ENCODE measurements around the gene EHBP1.
A peak's percentile ranks its signal among the peaks of the same experiment; 100 is the strongest.

The EHBP1 gene

DNA sequence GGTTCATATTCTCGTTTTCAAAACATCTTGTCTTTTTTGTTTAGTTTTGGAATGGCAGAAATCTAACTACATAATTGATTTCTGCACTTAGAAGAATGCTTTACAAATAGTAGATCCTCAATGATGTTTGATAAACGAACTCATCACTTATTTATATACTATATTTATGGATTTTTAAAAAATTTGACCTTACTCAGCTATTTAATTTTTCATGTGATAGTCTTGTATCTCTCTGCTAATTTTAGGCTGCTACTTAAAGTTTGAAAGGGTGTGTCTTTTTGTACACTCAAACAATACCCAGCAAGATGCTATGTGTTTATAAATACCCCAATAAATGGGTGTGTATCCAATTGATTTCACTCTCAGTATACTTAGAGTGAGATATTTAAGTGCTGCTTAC, 86.9 kb downstream of the EHBP1 start:
- Mint-ChIP-seq H3K36me3 (no peaks in the 10 kb centered on the region), H3K27me3 (no peaks in the 10 kb centered on the region), H3K27ac (no peak overlapping the region), H3K4me3 (no peak overlapping the region), H3K9me3 (no peaks in the 10 kb centered on the region), H3K4me1 (peaks cover 0 to 2% of the 10 kb centered on the region in 2 donors)
- DNase-seq, result no peak
- ATAC-seq (replicated peaks), result no peak

DNA sequence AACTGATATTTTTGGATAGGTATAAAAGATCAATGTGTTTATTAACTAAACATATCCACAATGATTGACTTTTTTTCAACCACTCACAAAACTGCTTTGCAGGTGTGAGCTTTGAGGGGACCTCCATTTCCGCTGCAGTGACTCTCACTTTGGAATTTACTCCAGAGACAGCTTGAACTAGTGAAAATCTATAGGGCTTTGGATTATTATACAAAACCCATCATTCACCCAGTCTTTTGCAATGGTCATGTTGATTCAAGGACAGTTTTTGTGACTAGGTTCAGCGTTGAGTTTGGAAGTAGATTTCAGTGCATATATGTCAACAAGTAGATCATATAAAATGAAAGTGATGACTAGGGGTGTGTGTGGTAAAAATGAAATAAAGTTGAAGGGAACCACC, 87.7 kb downstream of the EHBP1 start:
- H3K9me3 Mint-ChIP-seq, result peaks cover 0 to 2% of the 10 kb centered on the region in 2 donors
- H3K36me3 Mint-ChIP-seq, result no peaks in the 10 kb centered on the region
- no peak for DNase-seq
- H3K27ac Mint-ChIP-seq, result no peak overlapping the region
- peaks cover 0 to 2% of the 10 kb centered on the region in 2 donors for H3K4me1 Mint-ChIP-seq
- H3K27me3 Mint-ChIP-seq, result no peaks in the 10 kb centered on the region
- no peak overlapping the region for H3K4me3 Mint-ChIP-seq
- no peak for ATAC-seq (replicated peaks)

DNA sequence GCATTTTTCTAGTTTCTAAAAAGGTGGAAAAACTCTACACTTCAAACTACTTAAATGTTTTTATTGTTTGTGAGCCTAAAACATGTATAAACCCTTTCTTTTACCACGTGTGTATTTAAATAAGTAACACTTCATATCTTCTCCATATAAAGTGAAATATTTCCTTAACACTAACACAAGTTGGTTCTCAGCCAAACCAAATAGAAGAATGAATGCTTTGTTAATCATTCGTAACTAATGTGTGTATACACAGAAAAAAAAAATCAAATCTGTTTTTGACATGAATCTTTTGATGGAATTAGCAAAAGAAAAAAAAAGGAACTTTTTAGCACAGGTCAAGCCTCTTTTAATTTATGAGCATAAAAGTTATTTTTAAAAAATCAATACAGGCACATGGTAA, 89.3 kb downstream of the EHBP1 start:
- DNase-seq (no peak), ATAC-seq (replicated peaks) (no peak)
- Mint-ChIP-seq H3K4me3 (no peak overlapping the region), H3K27me3 (no peaks in the 10 kb centered on the region), H3K36me3 (peaks cover 0 to under 1% of the 10 kb centered on the region in 2 donors), H3K27ac (no peak overlapping the region), H3K9me3 (peaks cover 0 to 2% of the 10 kb centered on the region in 2 donors), H3K4me1 (no peaks in the 10 kb centered on the region)

DNA sequence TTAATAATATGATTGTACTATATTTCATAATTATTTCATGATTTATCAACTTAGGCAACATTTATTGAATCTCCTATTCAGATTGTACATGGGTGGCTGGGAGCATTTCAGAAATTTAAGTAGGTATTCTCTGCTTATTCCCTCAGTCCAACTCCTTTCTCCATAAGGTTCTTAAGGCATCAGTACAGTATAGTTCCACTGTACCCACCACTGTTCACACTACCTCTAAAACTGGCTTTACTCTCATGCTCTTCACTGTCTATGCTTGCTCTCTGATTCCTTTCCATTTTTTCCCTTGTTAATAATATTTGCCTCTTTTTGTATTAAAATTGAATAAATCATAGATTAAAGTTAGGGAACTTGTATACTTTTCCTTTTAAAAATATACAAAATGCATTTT, 89.8 kb downstream of the EHBP1 start:
- Mint-ChIP-seq H3K27me3 (no peaks in the 10 kb centered on the region), H3K4me3 (no peak overlapping the region), H3K36me3 (peaks cover 0 to 4% of the 10 kb centered on the region in 2 donors), H3K9me3 (peaks cover 0 to 2% of the 10 kb centered on the region in 2 donors), H3K4me1 (peaks cover 0 to 5% of the 10 kb centered on the region in 2 donors), H3K27ac (no peak overlapping the region)
- no peak for ATAC-seq (replicated peaks)
- DNase-seq, result no peak

DNA sequence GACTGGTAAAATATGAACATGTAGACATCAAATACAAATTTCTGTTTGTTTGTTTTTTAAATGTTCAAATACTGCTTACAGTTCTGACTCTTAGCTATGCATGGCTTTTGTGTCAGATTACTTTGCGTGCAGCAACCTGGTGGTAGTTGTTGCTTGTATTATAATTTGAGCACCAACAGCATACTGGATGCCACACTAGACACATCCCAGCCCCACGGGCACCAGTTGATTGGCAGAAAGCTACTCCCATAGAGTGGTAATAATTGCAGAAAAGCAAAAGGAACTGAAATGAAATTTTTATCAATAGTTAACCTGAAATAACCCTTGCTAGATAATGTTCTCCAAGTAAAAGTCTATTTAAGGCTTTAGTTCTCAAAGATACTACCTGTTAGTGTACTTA, 91.6 kb downstream of the EHBP1 start:
- Mint-ChIP-seq H3K27me3 (no peaks in the 10 kb centered on the region), H3K4me1 (peaks cover 4 to 10% of the 10 kb centered on the region in 2 donors), H3K27ac (no peak overlapping the region), H3K4me3 (no peak overlapping the region), H3K9me3 (peaks cover 0 to 2% of the 10 kb centered on the region in 2 donors), H3K36me3 (peaks cover 0 to 4% of the 10 kb centered on the region in 2 donors)
- ATAC-seq (replicated peaks) (no peak), DNase-seq (no peak)

DNA sequence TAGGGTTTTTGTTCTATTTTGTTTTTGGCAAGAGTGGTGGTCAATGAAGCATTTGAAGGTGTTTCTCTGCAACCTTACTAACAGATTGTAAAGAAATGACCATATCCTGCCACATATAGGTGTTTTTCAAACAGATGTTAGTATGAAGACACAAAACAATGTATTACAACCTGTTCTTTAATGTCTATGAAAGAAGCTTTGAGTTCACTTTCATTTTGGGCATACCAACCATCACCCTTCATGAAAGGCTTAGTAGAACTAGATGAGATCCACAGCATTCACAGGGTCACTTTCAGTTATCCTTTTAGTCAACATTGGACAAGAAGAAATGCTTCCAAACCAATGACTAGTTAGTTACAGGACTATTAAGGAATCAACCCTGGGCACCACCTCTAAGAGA, 95.1 kb downstream of the EHBP1 start:
- H3K27me3 Mint-ChIP-seq, result no peaks in the 10 kb centered on the region
- no peak overlapping the region for H3K4me3 Mint-ChIP-seq
- DNase-seq, result no peak
- H3K4me1 Mint-ChIP-seq, result peaks cover 4 to 12% of the 10 kb centered on the region in 2 donors
- no peak overlapping the region for H3K27ac Mint-ChIP-seq
- ATAC-seq (replicated peaks), result no peak
- H3K36me3 Mint-ChIP-seq, result peaks cover 2 to 10% of the 10 kb centered on the region in 2 donors
- peaks cover 0 to 2% of the 10 kb centered on the region in 2 donors for H3K9me3 Mint-ChIP-seq

DNA sequence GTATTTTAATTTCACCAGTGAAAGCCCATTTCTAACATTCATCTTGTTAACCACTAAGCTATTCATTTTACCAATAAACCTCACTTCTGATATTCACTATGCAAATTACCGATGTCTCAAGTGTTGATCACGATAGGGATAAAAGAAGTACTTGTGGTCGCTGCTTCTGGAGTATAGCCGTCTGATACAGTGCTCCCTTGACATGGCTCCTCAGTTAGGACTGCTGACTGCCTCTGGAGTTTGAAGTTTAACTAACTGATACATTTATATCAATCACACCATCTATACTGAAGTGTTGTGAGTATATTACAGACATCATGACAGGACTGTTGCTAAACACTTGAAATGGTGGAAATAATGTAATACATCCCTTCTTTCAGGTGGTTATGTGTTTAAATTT, 95.6 kb downstream of the EHBP1 start:
- H3K36me3 Mint-ChIP-seq, result peaks cover 7 to 15% of the 10 kb centered on the region in 2 donors
- no peaks in the 10 kb centered on the region for H3K27me3 Mint-ChIP-seq
- H3K9me3 Mint-ChIP-seq, result peaks cover 2% of the 10 kb centered on the region in 2 donors
- H3K4me3 Mint-ChIP-seq, result no peak overlapping the region
- ATAC-seq (replicated peaks), result no peak
- no peak overlapping the region for H3K27ac Mint-ChIP-seq
- DNase-seq, result no peak
- peaks cover 4 to 12% of the 10 kb centered on the region in 2 donors for H3K4me1 Mint-ChIP-seq

DNA sequence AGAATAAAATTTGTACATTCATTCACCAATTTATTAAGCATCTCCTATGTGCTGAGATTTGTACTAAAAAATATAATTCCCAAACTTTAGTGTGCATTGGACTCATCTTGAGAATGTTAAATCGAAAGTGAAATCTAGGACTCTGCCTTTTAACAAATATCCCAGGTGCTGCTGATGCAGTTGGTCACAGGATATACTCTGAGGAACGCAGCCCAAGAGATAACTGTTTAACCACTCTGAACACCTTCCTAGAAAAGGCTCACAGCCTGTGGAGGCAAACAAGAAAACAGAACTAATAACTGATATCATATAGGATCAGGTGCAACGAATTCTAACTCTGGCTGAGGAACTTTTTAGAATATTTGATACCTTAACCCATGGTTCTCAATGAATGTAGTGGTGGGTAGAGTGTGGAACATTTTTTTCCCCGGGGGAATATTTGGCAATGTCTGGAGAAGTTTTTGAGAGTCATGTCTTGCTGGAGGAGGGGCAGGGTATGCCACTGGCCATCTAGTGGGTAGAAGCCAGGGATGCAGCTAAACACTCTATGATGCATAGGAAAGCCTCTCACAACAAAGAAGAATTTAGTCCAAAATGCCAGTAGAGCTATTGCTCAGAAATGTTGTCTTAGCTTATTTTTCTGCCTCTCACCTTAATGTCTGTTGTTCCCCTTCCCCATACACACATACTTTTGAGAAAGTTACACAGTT, 96.5 kb downstream of the EHBP1 start:
- Mint-ChIP-seq H3K4me1 (peaks cover 4 to 12% of the 10 kb centered on the region in 2 donors), H3K27me3 (no peaks in the 10 kb centered on the region), H3K36me3 (peaks cover 10 to 24% of the 10 kb centered on the region in 2 donors), H3K4me3 (no peak overlapping the region), H3K9me3 (peaks cover 4 to 5% of the 10 kb centered on the region in 2 donors), H3K27ac (no peak overlapping the region)
- ATAC-seq (replicated peaks), result peak in 1 of 2 donors; percentile 39
- DNase-seq, result no peak

DNA sequence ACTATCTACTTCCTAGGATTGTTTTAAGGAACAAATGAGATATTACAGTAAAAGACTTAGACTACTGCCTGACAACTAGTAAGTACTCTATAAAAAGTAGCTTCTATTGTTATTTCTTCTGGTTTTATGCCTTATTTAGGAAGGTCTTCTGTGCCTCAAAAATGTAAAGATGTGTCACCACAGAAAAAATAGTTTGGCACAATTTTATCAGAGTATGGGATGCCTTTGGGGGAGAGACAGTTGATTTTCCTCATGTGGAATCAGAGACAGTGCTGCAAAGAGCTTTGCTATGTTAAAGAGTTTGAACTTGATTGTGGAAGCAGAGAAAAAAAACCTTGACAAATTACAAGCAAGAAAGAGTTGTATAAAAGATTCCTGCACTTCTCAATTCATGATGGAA, 98.4 kb downstream of the EHBP1 start:
- no peak overlapping the region for H3K4me3 Mint-ChIP-seq
- peaks cover 6 to 22% of the 10 kb centered on the region in 2 donors for H3K4me1 Mint-ChIP-seq

DNA sequence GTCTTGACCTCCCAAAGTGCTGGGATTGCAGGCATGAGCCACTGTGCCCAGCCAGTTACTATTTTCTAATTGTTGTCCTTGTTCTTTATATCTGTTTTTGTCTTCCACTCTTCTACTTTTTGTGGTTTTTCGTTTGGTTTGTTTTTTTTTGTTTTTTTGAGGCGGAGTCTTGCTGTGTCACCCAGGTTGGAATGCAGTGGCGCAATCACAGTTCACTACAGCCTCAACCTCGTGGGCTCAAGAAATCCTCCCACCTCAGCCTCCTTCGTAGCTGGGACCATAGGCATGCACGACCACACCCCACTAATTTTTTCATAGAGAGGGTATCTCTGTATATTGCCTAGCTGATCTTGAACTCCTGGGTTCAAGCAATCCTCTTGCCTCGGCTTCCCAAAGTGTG, 100.7 kb downstream of the EHBP1 start:
- no peak overlapping the region for H3K27ac Mint-ChIP-seq
- DNase-seq (no peak), ATAC-seq (replicated peaks) (no peak)
- peaks cover 23 to 33% of the 10 kb centered on the region in 2 donors for H3K36me3 Mint-ChIP-seq
- no peaks in the 10 kb centered on the region for H3K27me3 Mint-ChIP-seq
- peaks cover 6 to 14% of the 10 kb centered on the region in 2 donors for H3K9me3 Mint-ChIP-seq
- no peak overlapping the region for H3K4me3 Mint-ChIP-seq
- H3K4me1 Mint-ChIP-seq, result peaks cover 8 to 16% of the 10 kb centered on the region in 2 donors

More for the DNA sequence above, 98.4 kb downstream of the EHBP1 start:
- DNase-seq (no peak), ATAC-seq (replicated peaks) (no peak)
- peaks cover 6 to 14% of the 10 kb centered on the region in 2 donors for H3K9me3 Mint-ChIP-seq
- peaks cover 23 to 37% of the 10 kb centered on the region in 2 donors for H3K36me3 Mint-ChIP-seq
- H3K27ac Mint-ChIP-seq, result no peak overlapping the region
- no peaks in the 10 kb centered on the region for H3K27me3 Mint-ChIP-seq

DNA sequence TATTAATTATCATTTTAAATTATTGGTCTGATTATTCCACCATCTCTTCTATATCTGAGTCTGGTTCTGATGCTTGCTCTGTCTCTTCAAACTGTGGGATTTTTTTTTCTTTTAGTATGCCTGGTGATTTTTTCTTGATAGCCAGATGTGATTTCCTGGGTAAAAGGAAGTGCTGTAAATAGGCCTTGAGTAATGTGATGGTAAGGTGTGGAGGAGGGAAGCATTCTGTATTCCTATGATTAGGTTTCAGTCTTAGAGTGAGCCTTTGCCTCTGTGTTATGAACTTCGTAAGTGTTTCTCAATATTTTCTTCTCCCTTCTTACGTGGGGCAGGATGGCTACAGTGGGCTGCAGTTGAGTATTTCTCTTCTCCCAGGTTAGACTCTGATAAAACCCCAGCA, 103.0 kb downstream of the EHBP1 start:
- ATAC-seq (replicated peaks) (no peak), DNase-seq (no peak)
- H3K4me3 Mint-ChIP-seq, result no peak overlapping the region
- no peaks in the 10 kb centered on the region for H3K27me3 Mint-ChIP-seq
- peaks cover 4 to 15% of the 10 kb centered on the region in 2 donors for H3K4me1 Mint-ChIP-seq
- peaks cover 24 to 33% of the 10 kb centered on the region in 2 donors for H3K36me3 Mint-ChIP-seq
- H3K9me3 Mint-ChIP-seq, result peaks cover 6 to 14% of the 10 kb centered on the region in 2 donors
- no peak overlapping the region for H3K27ac Mint-ChIP-seq

DNA sequence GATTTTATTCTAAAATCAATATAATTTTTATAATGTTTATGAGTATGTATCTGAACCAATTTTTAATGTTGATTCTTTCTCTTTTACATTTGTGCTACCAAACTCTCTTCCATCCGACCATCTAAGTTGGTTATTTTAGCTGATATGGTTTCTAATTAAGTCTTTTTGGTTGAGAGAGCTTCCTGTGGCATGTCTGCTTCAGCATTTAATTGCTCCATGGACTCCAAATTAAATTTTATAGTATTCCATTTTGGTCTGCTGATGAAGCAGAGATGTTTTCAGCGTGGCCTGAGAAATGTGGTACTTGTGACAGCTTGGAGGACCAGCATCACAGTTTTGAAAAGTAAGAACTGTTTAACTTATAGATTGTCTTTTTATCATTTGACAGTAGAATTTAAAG, 105.6 kb downstream of the EHBP1 start:
- peaks cover 6 to 12% of the 10 kb centered on the region in 2 donors for H3K9me3 Mint-ChIP-seq

DNA sequence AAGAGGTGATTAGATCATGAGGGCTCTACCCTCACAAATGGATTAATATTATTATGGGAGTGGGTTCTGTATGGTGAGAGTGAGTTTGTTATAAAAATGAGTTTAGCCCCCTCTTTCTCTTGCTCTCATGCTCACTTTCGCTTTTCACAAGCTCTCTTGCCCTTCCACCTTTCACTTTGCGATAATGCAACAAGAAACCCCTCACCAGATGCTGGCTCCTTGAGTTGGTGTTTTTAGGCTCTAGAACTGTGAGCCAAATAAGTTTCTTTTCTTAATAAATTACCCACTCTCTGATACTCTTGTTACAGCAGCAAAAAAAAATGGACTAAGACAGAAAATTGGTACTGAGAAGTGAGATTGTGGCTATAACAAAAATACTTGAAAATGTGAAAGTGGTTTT, 106.5 kb downstream of the EHBP1 start:
- H3K36me3 Mint-ChIP-seq, result peaks cover 13 to 14% of the 10 kb centered on the region in 2 donors
- H3K4me3 Mint-ChIP-seq, result no peak overlapping the region
- H3K27me3 Mint-ChIP-seq, result no peaks in the 10 kb centered on the region
- ATAC-seq (replicated peaks) (no peak), DNase-seq (no peak)
- no peak overlapping the region for H3K27ac Mint-ChIP-seq
- peaks cover 4 to 8% of the 10 kb centered on the region in 2 donors for H3K9me3 Mint-ChIP-seq
- H3K4me1 Mint-ChIP-seq, result peaks cover 7 to 15% of the 10 kb centered on the region in 2 donors

More for the DNA sequence above, 105.6 kb downstream of the EHBP1 start:
- no peaks in the 10 kb centered on the region for H3K27me3 Mint-ChIP-seq
- ATAC-seq (replicated peaks) (no peak), DNase-seq (no peak)
- H3K36me3 Mint-ChIP-seq, result peaks cover 18 to 22% of the 10 kb centered on the region in 2 donors
- H3K4me1 Mint-ChIP-seq, result peaks cover 7 to 15% of the 10 kb centered on the region in 2 donors
- H3K27ac Mint-ChIP-seq, result no peak overlapping the region
- no peak overlapping the region for H3K4me3 Mint-ChIP-seq

DNA sequence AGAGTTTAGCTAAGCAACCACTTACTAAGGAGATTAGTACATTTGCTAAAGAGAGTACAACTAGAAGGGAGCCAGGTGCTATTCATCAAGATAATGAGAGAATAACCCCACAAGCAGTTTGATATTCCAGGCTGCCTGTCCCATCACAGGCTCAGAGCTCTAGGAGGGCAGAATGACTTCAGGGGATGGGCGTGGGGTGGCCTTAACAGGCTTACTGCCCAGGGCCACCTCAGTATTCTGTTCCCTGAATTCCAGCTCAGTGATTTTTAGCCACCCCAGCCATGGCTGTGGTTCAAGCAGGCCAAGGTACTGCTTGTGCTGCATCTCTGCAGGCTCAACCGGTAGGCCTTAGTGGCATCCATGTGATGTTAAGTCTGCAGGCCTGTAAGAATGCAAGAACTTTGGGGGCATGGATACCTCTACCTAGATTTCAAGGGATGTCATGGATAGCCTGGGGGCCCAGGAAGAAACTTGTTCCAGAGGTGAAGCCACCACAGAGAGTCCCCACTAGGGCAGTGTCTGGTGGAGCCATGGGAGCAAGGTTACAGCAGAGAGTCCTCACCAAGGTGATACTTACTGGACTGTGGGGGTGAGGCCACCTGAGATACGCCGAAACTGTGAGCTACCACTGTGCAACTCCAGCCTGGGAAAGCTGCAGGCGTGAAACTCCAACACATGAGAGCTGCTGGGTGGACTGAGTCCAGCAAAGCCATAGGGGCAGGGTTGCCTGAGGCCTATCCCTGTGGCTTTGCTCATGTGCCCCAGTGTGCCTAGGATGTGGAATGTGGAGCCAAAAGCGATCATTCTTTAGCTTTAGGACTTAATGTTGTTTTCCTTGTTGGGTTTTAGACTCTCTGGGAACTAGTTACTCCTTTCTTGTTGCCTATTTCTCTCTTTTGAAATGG, 107.7 kb downstream of the EHBP1 start:
- peaks cover 7 to 11% of the 10 kb centered on the region in 2 donors for H3K4me1 Mint-ChIP-seq
- peaks cover 5 to 7% of the 10 kb centered on the region in 2 donors for H3K36me3 Mint-ChIP-seq
- peaks cover 2 to 6% of the 10 kb centered on the region in 2 donors for H3K9me3 Mint-ChIP-seq
- H3K27ac Mint-ChIP-seq, result no peak overlapping the region
- no peak for DNase-seq
- no peak for ATAC-seq (replicated peaks)
- H3K4me3 Mint-ChIP-seq, result no peak overlapping the region
- H3K27me3 Mint-ChIP-seq, result no peaks in the 10 kb centered on the region

Data from stimulated activated naive B cell treated with anti-CD40 and anti-IgM and Interleukin-4, amounts not matched to agents 10 μg/mL and 1 μg/mL and 100 μg/mL, for 72 hours (primary cell).